ENCODE results near the gene MYCBPAP. TPM values are rescaled to one million over a fixed set of nuclear protein-coding genes. Genes with fewer than 3 reads are reported as not detected.

Gene MYCBPAP
- polyA plus RNA-seq, 3 donors from 2014 or later: 1.00 TPM; not detected in 2

DNA sequence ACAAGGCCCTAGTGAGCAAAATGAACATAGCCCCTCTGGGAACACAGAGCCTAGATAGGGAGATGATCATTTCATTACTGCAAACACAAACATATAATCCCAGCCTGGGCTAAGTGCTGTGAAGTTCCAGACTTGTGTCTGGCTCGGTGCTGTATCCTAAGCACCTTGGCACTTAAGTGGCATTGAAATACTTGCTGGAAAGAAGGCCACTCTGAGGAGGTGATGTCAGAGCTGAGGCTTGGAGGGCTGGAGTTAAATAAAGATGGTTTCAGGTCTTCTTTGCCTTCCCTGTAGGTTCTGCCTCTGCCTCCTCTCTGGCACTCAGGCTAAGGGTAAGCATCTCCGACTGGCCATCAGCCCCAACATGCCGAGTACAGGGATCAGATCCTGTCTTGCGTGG, 49.9 kb downstream of the MYCBPAP start:
- H3K4me3 Mint-ChIP-seq: peak overlapping the region in 2 of 5 donors; percentile 11 to 50
- DNase-seq: no peak
- peak overlapping the region in 1 of 6 donors; percentile 7 for H3K27ac Mint-ChIP-seq
- peaks cover 16 to 19% of the 10 kb centered on the region in 2 donors for H3K4me1 Mint-ChIP-seq
- H3K27me3 Mint-ChIP-seq (ENCODE audit: low read depth in 3 of 3): peaks cover 9 to 14% (median 12%) of the 10 kb centered on the region in 3 donors
- H3K9me3 Mint-ChIP-seq: no peaks in the 10 kb centered on the region
- H3K36me3 Mint-ChIP-seq: peaks cover 0 to 5% (median 5%) of the 10 kb centered on the region in 3 donors

DNA sequence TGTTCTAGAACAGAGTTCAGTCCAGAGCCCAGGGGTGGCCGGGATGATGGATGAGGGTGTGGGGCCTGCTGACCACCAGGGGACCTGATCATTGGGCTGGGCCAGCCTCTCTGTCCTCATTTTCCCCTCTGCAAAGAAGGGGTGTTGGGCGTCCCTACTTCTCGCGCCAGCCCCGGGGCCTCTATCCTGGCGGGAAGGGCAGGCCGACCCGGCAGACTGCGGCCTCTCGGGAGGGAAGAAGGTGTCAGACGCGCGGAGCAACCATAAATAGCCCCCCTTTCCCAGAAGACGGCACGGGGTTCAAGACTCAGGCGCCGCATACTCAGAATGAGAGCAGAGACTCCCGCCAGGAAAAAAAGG, 50.3 kb downstream of the MYCBPAP start:
- Mint-ChIP-seq H3K36me3 (peaks cover 0 to 5% (median 5%) of the 10 kb centered on the region in 3 donors), H3K4me3 (peak overlapping the region; percentile 44 to 76 (median 61)), H3K9me3 (no peaks in the 10 kb centered on the region), H3K4me1 (peaks cover 16 to 19% of the 10 kb centered on the region in 2 donors), H3K27ac (peak overlapping the region in 1 of 6 donors; percentile 7), H3K27me3 (ENCODE audit: low read depth in 3 of 3) (peaks cover 9 to 15% (median 14%) of the 10 kb centered on the region in 3 donors)
- DNase-seq: no peak

- no peak for DNase-seq
- H3K36me3 Mint-ChIP-seq: peaks cover 0 to 5% (median 5%) of the 10 kb centered on the region in 3 donors
- no peak overlapping the region for H3K27ac Mint-ChIP-seq
- H3K27me3 Mint-ChIP-seq (ENCODE audit: low read depth in 3 of 3): peaks cover 13 to 19% (median 19%) of the 10 kb centered on the region in 3 donors
- no peaks in the 10 kb centered on the region for H3K9me3 Mint-ChIP-seq
- H3K4me1 Mint-ChIP-seq: peaks cover 16 to 19% of the 10 kb centered on the region in 2 donors
- H3K4me3 Mint-ChIP-seq: peak overlapping the region; percentile 76 to 84 (median 79)
These were observed 50.8 kb downstream of the MYCBPAP start for GRCh38 chr17:50558941-50559614.

DNA sequence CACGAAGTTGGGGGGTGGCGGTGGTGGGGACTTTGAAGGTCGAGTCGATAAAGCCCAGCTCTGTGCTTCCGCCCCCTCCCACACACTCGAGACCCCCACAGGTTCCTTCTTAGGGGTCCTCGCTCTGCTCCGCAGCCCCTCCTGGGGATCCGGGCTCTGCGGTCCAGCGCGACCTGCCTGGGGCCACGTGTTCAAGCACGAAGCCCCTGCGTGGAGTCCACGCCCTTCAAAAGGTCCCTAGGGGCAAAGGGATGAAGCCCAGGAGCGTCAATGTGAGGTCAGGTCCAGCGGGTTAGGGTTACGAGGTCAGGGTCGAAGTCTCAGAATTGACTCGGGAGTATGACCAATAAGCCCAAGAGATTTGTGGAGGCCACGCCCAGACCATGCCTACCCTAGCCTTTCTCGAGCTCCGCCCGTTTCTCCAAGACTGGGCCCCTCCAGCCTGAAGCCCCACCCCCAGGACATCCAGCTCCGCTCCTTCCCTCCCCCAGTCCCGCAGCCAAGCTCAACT, 51.5 kb downstream of the MYCBPAP start:
- peaks cover 16 to 19% of the 10 kb centered on the region in 2 donors for H3K4me1 Mint-ChIP-seq
- H3K9me3 Mint-ChIP-seq: no peaks in the 10 kb centered on the region
- DNase-seq: peak in 1 of 3 donors; percentile 26
- H3K4me3 Mint-ChIP-seq: peak overlapping the region; percentile 76 to 84 (median 79)
- H3K36me3 Mint-ChIP-seq: peaks cover 0 to 3% (median 3%) of the 10 kb centered on the region in 3 donors
- H3K27ac Mint-ChIP-seq: no peak overlapping the region
- H3K27me3 Mint-ChIP-seq (ENCODE audit: low read depth in 3 of 3): peaks cover 14 to 19% (median 19%) of the 10 kb centered on the region in 3 donors

- Mint-ChIP-seq H3K27ac (no peak within 1 kb of the TSS), H3K4me3 (peak within 1 kb of the TSS; percentile 76 to 84 (median 79)), H3K27me3 (ENCODE audit: low read depth in 3 of 3) (peaks cover 14 to 23% (median 19%) of the 10 kb centered on the region in 3 donors), H3K4me1 (peaks cover 16 to 19% of the 10 kb centered on the region in 2 donors), H3K9me3 (no peaks in the 10 kb centered on the region), H3K36me3 (no peaks in the 10 kb centered on the region)
- DNase-seq: peak; percentile 83 to 84 (median 84)
These were observed 52.1 kb downstream of the MYCBPAP start, which contains the start of gene CACNA1G for GRCh38 chr17:50560185-50560824. Gene CACNA1G, plus strand, starts transcription at chr17:50560715. Its CDS starts 745 bp downstream, at chr17:50561460.

DNA sequence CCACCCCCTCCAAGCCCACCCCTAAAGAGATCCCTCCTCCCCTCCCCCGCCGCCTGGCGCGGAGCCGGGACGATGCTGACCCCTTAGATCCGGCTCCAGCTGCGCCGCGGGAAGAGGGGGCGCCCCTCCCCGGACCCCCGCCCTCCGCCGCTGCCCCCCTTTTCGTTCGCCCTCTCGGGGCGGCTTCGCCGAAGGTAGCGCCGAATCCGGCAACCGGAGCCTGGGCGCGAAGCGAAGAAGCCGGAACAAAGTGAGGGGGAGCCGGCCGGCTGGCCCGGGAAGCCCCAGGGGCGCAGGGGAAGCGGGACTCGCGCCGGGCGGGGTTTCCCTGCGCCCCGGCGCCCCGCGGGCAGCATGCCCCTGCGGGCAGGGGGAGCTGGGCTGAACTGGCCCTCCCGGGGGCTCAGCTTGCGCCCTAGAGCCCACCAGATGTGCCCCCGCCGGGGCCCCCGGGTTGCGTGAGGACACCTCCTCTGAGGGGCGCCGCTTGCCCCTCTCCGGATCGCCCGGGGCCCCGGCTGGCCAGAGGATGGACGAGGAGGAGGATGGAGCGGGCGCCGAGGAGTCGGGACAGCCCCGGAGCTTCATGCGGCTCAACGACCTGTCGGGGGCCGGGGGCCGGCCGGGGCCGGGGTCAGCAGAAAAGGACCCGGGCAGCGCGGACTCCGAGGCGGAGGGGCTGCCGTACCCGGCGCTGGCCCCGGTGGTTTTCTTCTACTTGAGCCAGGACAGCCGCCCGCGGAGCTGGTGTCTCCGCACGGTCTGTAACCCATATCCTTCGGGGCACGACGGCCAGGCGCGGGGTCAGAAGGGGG, 52.9 kb downstream of the MYCBPAP start:
- peaks cover 17 to 27% (median 19%) of the 10 kb centered on the region in 3 donors for H3K27me3 Mint-ChIP-seq (ENCODE audit: low read depth in 3 of 3)

DNA sequence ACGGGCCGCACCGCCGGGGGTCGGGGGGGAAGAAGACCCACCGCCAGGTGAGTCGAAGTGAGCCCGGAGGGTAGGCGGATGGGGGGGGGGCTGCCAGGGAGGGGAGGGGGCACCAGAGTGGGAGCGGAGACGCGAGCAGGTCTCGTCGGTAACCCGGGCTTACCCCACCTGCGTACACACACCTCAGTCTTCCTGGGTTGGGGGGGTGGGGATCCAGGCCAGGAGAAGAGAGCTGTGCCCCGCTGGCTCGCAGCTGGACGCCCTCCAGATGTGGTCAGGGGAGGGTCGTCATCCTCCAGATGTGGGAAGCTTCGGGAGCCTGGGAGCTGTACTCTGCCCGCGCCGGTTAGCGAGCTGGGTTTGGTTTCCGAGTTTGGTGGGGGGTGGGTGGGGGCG, 53.5 kb downstream of the MYCBPAP start:
- Mint-ChIP-seq H3K36me3 (no peaks in the 10 kb centered on the region), H3K4me1 (peaks cover 16 to 19% of the 10 kb centered on the region in 2 donors), H3K27me3 (ENCODE audit: low read depth in 3 of 3) (peaks cover 17 to 31% (median 19%) of the 10 kb centered on the region in 3 donors), H3K4me3 (peak overlapping the region in 2 of 5 donors; percentile 12 to 80), H3K9me3 (no peaks in the 10 kb centered on the region), H3K27ac (no peak overlapping the region)
- no peak for DNase-seq

More for the DNA sequence above, 52.9 kb downstream of the MYCBPAP start:
- Mint-ChIP-seq H3K27ac (no peak overlapping the region), H3K4me3 (peak overlapping the region in 2 of 5 donors; percentile 12 to 14), H3K36me3 (no peaks in the 10 kb centered on the region), H3K9me3 (no peaks in the 10 kb centered on the region), H3K4me1 (peaks cover 16 to 19% of the 10 kb centered on the region in 2 donors)
- no peak for DNase-seq

DNA sequence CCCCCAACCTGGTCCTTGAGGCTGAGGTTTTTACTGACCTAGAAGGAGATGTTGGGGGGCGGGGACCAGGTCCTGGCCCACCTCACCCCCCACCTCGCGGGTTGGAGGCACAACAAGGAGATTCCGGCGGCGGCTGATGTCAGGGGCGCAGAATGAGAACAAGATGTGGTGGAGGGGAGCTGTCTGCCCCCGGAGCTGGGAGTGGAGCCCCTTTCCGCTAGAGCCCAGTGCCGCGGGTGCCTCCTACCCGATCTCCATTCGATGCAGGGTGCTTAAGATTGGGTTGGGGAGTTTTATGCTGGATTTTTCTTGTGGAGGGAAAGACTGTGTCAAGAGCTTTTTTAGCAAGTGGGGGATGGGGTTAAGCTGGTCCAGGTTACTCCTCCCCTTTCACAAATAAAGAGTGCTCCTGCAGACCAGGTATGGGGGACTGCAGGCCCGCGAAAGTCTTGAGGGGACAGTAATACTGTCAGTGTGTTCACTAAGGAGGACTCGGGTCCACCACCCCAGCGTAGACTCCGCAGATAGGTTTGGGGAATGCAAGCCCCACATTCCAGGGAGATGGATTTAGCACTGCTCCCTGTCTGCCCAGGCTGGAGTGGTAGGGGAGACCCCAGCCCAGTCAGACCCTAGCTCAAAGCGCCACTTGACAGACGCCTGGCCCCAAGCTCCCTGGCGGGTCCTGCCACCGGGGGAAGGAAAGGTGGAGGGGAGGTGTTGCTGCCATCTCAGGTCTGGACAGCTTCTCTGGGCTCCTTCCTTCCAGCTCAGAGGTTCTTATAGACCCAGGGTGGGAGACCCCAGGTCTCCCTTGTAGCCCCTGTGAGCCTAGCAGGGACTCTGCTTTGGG, 54.2 kb downstream of the MYCBPAP start:
- H3K4me1 Mint-ChIP-seq: peaks cover 16 to 19% of the 10 kb centered on the region in 2 donors
- no peaks in the 10 kb centered on the region for H3K9me3 Mint-ChIP-seq
- H3K27me3 Mint-ChIP-seq (ENCODE audit: low read depth in 3 of 3): peaks cover 19 to 31% (median 19%) of the 10 kb centered on the region in 3 donors
- H3K4me3 Mint-ChIP-seq: peak overlapping the region; percentile 51 to 80 (median 75)
- DNase-seq: no peak
- H3K27ac Mint-ChIP-seq: peak overlapping the region in 2 of 6 donors; percentile 60 to 72
- H3K36me3 Mint-ChIP-seq: no peaks in the 10 kb centered on the region

- DNase-seq: no peak
- Mint-ChIP-seq H3K27me3 (ENCODE audit: low read depth in 3 of 3) (peaks cover 17 to 37% (median 19%) of the 10 kb centered on the region in 3 donors), H3K9me3 (no peaks in the 10 kb centered on the region), H3K4me1 (peaks cover 16 to 19% of the 10 kb centered on the region in 2 donors), H3K27ac (no peak overlapping the region), H3K4me3 (peak overlapping the region in 1 of 5 donors; percentile 58), H3K36me3 (no peaks in the 10 kb centered on the region)
These were observed 54.9 kb downstream of the MYCBPAP start for GRCh38 chr17:50563092-50563511.

GRCh38 chr17:50564916-50565315, 56.7 kb downstream of the MYCBPAP start:
- Mint-ChIP-seq H3K9me3 (no peaks in the 10 kb centered on the region), H3K27ac (peak overlapping the region in 1 of 6 donors; percentile 55), H3K4me1 (peaks cover 7 to 8% of the 10 kb centered on the region in 2 donors), H3K4me3 (no peak overlapping the region), H3K36me3 (no peaks in the 10 kb centered on the region), H3K27me3 (ENCODE audit: low read depth in 3 of 3) (peaks cover 12 to 36% (median 23%) of the 10 kb centered on the region in 3 donors)
- DNase-seq: no peak

DNA sequence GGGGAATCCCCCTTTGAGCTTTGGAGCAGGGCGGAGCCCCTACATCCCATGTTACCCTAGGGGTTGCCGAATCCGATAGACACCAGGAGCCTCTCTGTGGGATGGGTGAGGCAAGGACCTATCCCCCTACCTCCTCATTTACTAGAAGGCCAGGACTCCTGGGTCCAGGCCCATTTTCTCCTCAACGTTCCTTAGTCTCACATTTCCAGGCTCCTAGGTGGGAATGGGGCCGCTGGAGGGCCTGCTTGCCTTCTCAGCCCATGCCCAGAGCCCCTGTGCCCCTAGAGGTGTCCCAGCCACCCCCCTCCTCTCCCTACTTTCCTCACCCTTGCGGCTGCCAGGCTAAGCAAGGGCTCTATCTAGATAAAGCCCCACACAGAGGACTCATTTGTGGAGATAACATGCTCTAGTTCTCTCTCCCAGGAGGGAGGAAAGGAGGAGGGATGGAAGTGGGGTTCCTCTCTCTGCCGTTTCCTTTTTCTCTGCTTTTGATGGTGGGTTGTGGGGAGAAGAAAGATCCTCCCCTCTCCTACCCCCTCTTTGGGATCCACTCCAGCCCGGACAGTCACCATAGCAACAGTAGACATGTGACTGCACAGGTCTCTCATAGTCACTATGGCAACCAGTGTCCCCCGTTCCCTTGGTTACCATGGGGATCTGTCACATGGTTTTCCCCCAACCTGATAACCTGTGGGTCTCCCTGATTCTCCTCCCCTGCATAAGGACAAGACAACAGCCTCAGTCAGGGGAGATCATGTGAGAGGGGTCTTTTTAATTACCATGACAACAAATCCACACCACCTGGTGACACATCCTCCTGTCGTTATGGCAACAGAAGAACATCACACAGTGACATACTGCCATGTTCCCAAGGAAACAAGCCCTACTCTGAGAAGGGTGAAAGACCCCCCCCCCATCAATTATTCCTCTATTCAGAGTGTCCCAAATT, 57.4 kb downstream of the MYCBPAP start:
- no peak for DNase-seq
- H3K4me3 Mint-ChIP-seq: no peak overlapping the region
- no peaks in the 10 kb centered on the region for H3K36me3 Mint-ChIP-seq
- peaks cover 10 to 36% (median 20%) of the 10 kb centered on the region in 3 donors for H3K27me3 Mint-ChIP-seq (ENCODE audit: low read depth in 3 of 3)
- no peak overlapping the region for H3K27ac Mint-ChIP-seq
- H3K9me3 Mint-ChIP-seq: no peaks in the 10 kb centered on the region
- peaks cover 3 to 8% of the 10 kb centered on the region in 2 donors for H3K4me1 Mint-ChIP-seq

DNA sequence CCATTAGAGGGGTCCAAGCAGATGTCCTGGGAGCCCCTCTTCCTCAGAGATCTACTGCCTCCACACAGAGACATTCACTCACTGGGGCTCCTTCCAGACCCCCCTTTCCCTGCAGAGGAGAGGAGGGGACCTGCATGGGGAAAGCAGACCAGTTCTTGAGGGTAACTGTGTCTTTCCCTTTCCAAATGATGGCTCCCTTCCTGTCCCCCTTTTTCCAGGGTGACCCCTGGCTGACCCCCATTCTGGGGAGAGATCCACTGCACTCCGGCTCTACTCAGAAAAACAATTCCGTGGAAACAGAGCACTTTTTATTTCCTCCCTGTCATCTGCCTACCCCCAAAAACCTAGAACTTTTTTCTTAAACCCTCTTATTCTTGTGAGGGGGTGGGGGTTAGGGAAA, 58.6 kb downstream of the MYCBPAP start:
- H3K4me3 Mint-ChIP-seq: no peak overlapping the region
- peaks cover 13 to 41% (median 20%) of the 10 kb centered on the region in 3 donors for H3K27me3 Mint-ChIP-seq (ENCODE audit: low read depth in 3 of 3)
- H3K27ac Mint-ChIP-seq: no peak overlapping the region
- peaks cover 3 to 8% of the 10 kb centered on the region in 2 donors for H3K4me1 Mint-ChIP-seq
- DNase-seq: no peak
- H3K9me3 Mint-ChIP-seq: no peaks in the 10 kb centered on the region
- peaks cover 0 to 4% (median 0%) of the 10 kb centered on the region in 3 donors for H3K36me3 Mint-ChIP-seq
